IPS-18c (cell line): ENCODE results near the gene CMTR1.

Experiments
- H3K4me3 ChIP-seq: 2 replicates; pipeline ENCODE4 v1.7.0; 2013; ENCODE audit warnings: low read depth, mild to moderate bottlenecking, low read length, moderate library complexity; ENCODE audit not compliant: insufficient read depth
- H3K9me3 ChIP-seq: one replicate; pipeline ENCODE4 v1.6.1; 2013; ENCODE audit warnings: mild to moderate bottlenecking, low read length, moderate library complexity; ENCODE audit not compliant: control insufficient read depth, insufficient read depth

The CMTR1 gene

DNA sequence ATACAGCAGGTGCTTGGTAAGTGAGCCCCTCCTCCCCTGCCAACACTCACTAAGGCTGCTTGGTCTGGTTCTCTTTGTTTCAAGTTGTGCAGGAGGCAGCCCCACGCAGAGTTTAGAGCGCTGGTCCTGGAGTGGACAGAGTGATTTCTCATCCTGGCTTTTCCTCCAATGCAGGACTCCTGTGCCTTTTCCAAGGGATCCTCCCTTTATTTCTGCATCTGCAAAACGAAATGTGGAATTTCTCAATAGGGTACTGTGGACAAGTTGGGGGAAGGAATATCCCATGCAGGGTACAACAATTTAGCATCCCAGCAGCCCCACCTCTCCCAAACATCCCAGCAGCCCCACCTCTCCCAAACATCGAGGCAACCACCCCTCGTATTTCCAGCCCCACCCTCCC is 97.3 kb downstream of the CMTR1 start:
- no peak overlapping the region for H3K4me3 ChIP-seq
- H3K9me3 ChIP-seq, result no peaks in the 10 kb centered on the region

DNA sequence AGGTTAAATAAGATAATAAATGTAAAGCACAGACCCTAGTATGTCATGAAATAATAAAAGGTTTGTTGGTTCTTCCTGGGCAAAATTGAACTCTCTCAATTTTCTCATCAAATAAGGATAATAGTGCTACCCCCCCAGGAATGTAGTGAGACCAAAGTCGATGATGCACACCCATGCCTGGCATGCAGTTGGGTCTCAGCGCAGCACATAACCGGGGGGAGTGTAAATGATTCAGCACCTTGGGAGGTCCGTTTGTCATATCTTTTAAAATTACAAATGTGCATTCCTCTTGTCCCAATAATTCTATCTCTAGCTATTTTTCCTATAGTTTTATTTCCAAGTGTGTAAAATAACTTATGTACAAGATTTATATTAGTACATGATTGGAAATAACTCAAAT is 98.0 kb downstream of the CMTR1 start:
- Histone ChIP-seq H3K4me3 (no peak overlapping the region), H3K9me3 (no peaks in the 10 kb centered on the region)
